H1 (cell line): ENCODE measurements around the gene LEFTY1. TPM values are rescaled to one million over a fixed set of nuclear protein-coding genes. Genes with fewer than 3 reads are reported as not detected.

Experiments used
- CTCF ChIA-PET: fragments of 300-600 bp; sonication (Branson Sonifier 250); formaldehyde crosslinking; loops from one replicate; lab custom pipeline; 2021; ENCODE audit not compliant: partially characterized antibody; lab: Charles Lee
- POLR2A ChIA-PET: fragments of 300-600 bp; sonication (Branson Sonifier 250); formaldehyde crosslinking; loops from one replicate; lab custom pipeline; 2021; ENCODE audit warnings: inconsistent platforms; ENCODE audit not compliant: partially characterized antibody; lab: Charles Lee
- DNase-seq, 2 experiments: peaks; one replicate each; pipeline versions ENCODE4 v3.0.0 to v3.0.0-alpha.2; 2010 to 2022; ENCODE audit warnings: low spot score in 2 of 2, low read depth in 1 of 2, mixed read lengths in 1 of 2
- FAIRE-seq: peaks from 2 replicates; lab custom pipeline; 2011; peaks lifted over from hg19 to GRCh38; lab: Jason Lieb, UNC
- H2AFZ ChIP-seq: 2 replicates; pipeline ENCODE4 v1.8.1; 2012; ENCODE audit warnings: low read length, inconsistent platforms
- H2AK5ac ChIP-seq: 2 replicates; pipeline ENCODE4 v1.6.1; 2013; ENCODE audit warnings: low read depth, low read length
- H2BK120ac ChIP-seq: replicated peaks from 2 replicates; pipeline ENCODE3; 2013; ENCODE audit warnings: low read depth, low read length, inconsistent platforms
- H2BK12ac ChIP-seq: 2 replicates; pipeline ENCODE4 v1.6.1; 2013; ENCODE audit warnings: low read depth, low read length
- H2BK15ac ChIP-seq: 2 replicates; pipeline ENCODE4 v1.6.1; 2013; ENCODE audit warnings: low read length
- H2BK20ac ChIP-seq: 2 replicates; pipeline ENCODE4 v1.6.1; 2013; ENCODE audit warnings: low read length
- H2BK5ac ChIP-seq: 2 replicates; pipeline ENCODE4 v1.6.1; 2013; ENCODE audit warnings: low read depth, low read length
- H3K14ac ChIP-seq: 2 replicates; pipeline ENCODE4 v1.6.1; 2013; ENCODE audit warnings: inconsistent platforms; ENCODE audit not compliant: insufficient read length
- H3K18ac ChIP-seq: 2 replicates; pipeline ENCODE4 v1.6.1; 2013; ENCODE audit warnings: low read length; ENCODE audit errors: extremely low read depth
- H3K23ac ChIP-seq: 2 replicates; pipeline ENCODE4 v1.6.1; 2013; ENCODE audit warnings: inconsistent platforms; ENCODE audit not compliant: insufficient read length
- H3K23me2 ChIP-seq: 2 replicates; pipeline ENCODE4 v1.6.1; 2013; ENCODE audit warnings: low read depth, low read length
- H3K27ac ChIP-seq: 2 replicates; pipeline ENCODE4 v1.6.1; 2011; ENCODE audit warnings: low read depth, low read length, inconsistent platforms
- H3K27me3 ChIP-seq, 4 experiments: replicated peaks in 1 of 4; 1 replicate in 1 of 4; 2 replicates in 3 of 4; pipeline versions ENCODE4 v1.6.1 to v1.8.1; 2011 to 2013; ENCODE audit warnings: low read length in 3 of 4, mild to moderate bottlenecking in 3 of 4, inconsistent platforms in 2 of 4, mixed read lengths in 2 of 4, moderate library complexity in 1 of 4; ENCODE audit not compliant: control insufficient read depth in 3 of 4, insufficient read depth in 3 of 4; ENCODE audit errors: extremely low read depth in 1 of 4
- H3K36me3 ChIP-seq, 4 experiments: 2 replicates each; pipeline versions ENCODE4 v1.6.1 to v1.8.1; 2011 to 2013; ENCODE audit warnings: mild to moderate bottlenecking in 4 of 4, low read length in 3 of 4, moderate library complexity in 2 of 4, control low read depth in 1 of 4, inconsistent platforms in 1 of 4; ENCODE audit not compliant: insufficient read depth in 4 of 4, control insufficient read depth in 2 of 4
- H3K4ac ChIP-seq: replicated peaks from 2 replicates; pipeline ENCODE3; 2013; ENCODE audit warnings: low read length, low read depth, mixed read lengths, inconsistent platforms; ENCODE audit not compliant: insufficient read length
- H3K4me1 ChIP-seq, 4 experiments: replicated peaks in 1 of 4; 1 replicate in 1 of 4; 2 replicates in 3 of 4; pipeline versions ENCODE4 v1.6.1 to v1.8.1; 2011 to 2013; ENCODE audit warnings: low read length in 3 of 4, inconsistent platforms in 2 of 4, mixed read lengths in 1 of 4; ENCODE audit not compliant: insufficient read depth in 4 of 4, control insufficient read depth in 3 of 4
- H3K4me2 ChIP-seq, 2 experiments: 2 replicates each; pipeline versions ENCODE4 v1.6.1 to v1.8.1; 2011 to 2013; ENCODE audit warnings: low read depth in 2 of 2, low read length in 2 of 2, control low read depth in 1 of 2, inconsistent platforms in 1 of 2, mild to moderate bottlenecking in 1 of 2; ENCODE audit not compliant: insufficient read depth in 1 of 2
- H3K4me3 ChIP-seq, 4 experiments: fragments of 200-600, 300-600 bp in 1 of 4; sonication (generic), shearing (Covaris generic), sonication (Bioruptor Twin) in 1 of 4; 2 replicates each; pipeline versions ENCODE4 v1.5.1 to v1.8.1; 2011 to 2016; ENCODE audit warnings: low read length in 4 of 4, low read depth in 3 of 4, control low read depth in 2 of 4, inconsistent platforms in 2 of 4, mild to moderate bottlenecking in 2 of 4, mixed read lengths in 1 of 4, moderate library complexity in 1 of 4; ENCODE audit not compliant: insufficient read depth in 2 of 4; ENCODE audit errors: extremely low read depth in 1 of 4
- H3K56ac ChIP-seq: replicated peaks from 2 replicates; pipeline ENCODE3; 2013; ENCODE audit warnings: low read depth, mild to moderate bottlenecking, mixed read lengths, low read length, inconsistent platforms; ENCODE audit not compliant: insufficient read length
- H3K79me1 ChIP-seq: 2 replicates; pipeline ENCODE4 v1.6.1; 2013; ENCODE audit warnings: low read depth, low read length, control low read depth
- H3K79me2 ChIP-seq, 2 experiments: 2 replicates each; pipeline versions ENCODE4 v1.6.1 to v1.8.1; 2012 to 2013; ENCODE audit warnings: low read length in 2 of 2, mild to moderate bottlenecking in 2 of 2, inconsistent platforms in 1 of 2; ENCODE audit not compliant: insufficient read depth in 2 of 2, control insufficient read depth in 1 of 2
- H3K9ac ChIP-seq, 4 experiments: replicated peaks in 1 of 4; 1 replicate in 1 of 4; 2 replicates in 3 of 4; pipeline versions ENCODE4 v1.6.1 to v1.8.1; 2011 to 2013; ENCODE audit warnings: low read depth in 3 of 4, low read length in 3 of 4, control low read depth in 2 of 4, mild to moderate bottlenecking in 2 of 4, moderate library complexity in 2 of 4, inconsistent platforms in 1 of 4; ENCODE audit errors: extremely low read depth in 1 of 4
- H3K9me3 ChIP-seq, 2 experiments: 2 replicates each; pipeline versions ENCODE4 v1.6.1 to v1.8.1; 2012 to 2013; ENCODE audit warnings: mild to moderate bottlenecking in 2 of 2, moderate library complexity in 2 of 2, control low read depth in 1 of 2, inconsistent platforms in 1 of 2, low read depth in 1 of 2, low read length in 1 of 2, mixed read lengths in 1 of 2; ENCODE audit not compliant: insufficient read depth in 2 of 2
- H4K20me1 ChIP-seq, 2 experiments: replicated peaks in 1 of 2; 2 replicates each; pipeline versions ENCODE3 to v1.8.1; 2011 to 2013; ENCODE audit warnings: inconsistent platforms in 2 of 2, low read length in 2 of 2, mild to moderate bottlenecking in 1 of 2; ENCODE audit not compliant: insufficient read depth in 2 of 2, control insufficient read depth in 1 of 2
- H4K5ac ChIP-seq: 2 replicates; pipeline ENCODE4 v1.6.1; 2013; ENCODE audit warnings: low read length, low read depth, mixed read lengths, inconsistent platforms; ENCODE audit not compliant: insufficient read length
- H4K8ac ChIP-seq: 2 replicates; pipeline ENCODE4 v1.8.0; 2013; ENCODE audit warnings: mild to moderate bottlenecking, moderate library complexity, low read length, inconsistent platforms; ENCODE audit not compliant: insufficient read depth; ENCODE audit errors: extremely low read depth
- H4K91ac ChIP-seq: replicated peaks from 2 replicates; pipeline ENCODE3; 2013; ENCODE audit warnings: low read length, mixed read lengths, inconsistent platforms; ENCODE audit not compliant: insufficient read length
- ATF3 ChIP-seq: IDR thresholded peaks from 2 replicates; pipeline ENCODE4 v1.6.1; 2011; ENCODE audit warnings: low read depth, mild to moderate bottlenecking, low read length; ENCODE audit not compliant: insufficient read depth
- CTCF ChIP-seq, 3 experiments: IDR thresholded peaks; 1 replicate in 2 of 3; 2 replicates in 1 of 3; pipeline versions ENCODE4 v1.5.1 to v1.6.1; 2011; ENCODE audit warnings: low read length in 3 of 3, mild to moderate bottlenecking in 3 of 3, inconsistent platforms in 2 of 3, low read depth in 1 of 3, moderate library complexity in 1 of 3; ENCODE audit not compliant: insufficient read depth in 1 of 3; ENCODE audit errors: control extremely low read depth in 1 of 3
- KDM4A ChIP-seq: IDR thresholded peaks from one replicate; pipeline ENCODE4 v1.7.1; 2012; ENCODE audit warnings: low read depth, mild to moderate bottlenecking, moderate library complexity, low read length, inconsistent platforms; ENCODE audit not compliant: severe bottlenecking
- NANOG ChIP-seq: IDR thresholded peaks from 2 replicates; pipeline ENCODE4 v1.6.1; 2011; ENCODE audit warnings: low read length, low read depth, mild to moderate bottlenecking, inconsistent platforms; ENCODE audit not compliant: insufficient read depth, poor library complexity, severe bottlenecking
- RAD21 ChIP-seq, 2 experiments: IDR thresholded peaks in 1 of 2; conservative IDR thresholded peaks in 1 of 2; 2 replicates each; pipeline ENCODE4 v1.6.1; 2011; ENCODE audit warnings: low read depth in 2 of 2, low read length in 2 of 2, improper control_type of control experiment in 1 of 2, inconsistent platforms in 1 of 2, mild to moderate bottlenecking in 1 of 2, moderate library complexity in 1 of 2
- RNF2 ChIP-seq: fragments of 200-900, 300-1000 bp; sonication (generic); IDR thresholded peaks from 2 replicates; pipeline ENCODE4 v1.7.1; 2016; ENCODE audit warnings: borderline replicate concordance, low read depth, mild to moderate bottlenecking, antibody characterized with exemption, low read length; ENCODE audit not compliant: poor library complexity, severe bottlenecking; ENCODE audit errors: missing control alignments
- SIX5 ChIP-seq: IDR thresholded peaks from 2 replicates; pipeline ENCODE4 v1.6.1; 2011; ENCODE audit warnings: mild to moderate bottlenecking, low read depth, low read length
- SP1 ChIP-seq: IDR thresholded peaks from 2 replicates; pipeline ENCODE4 v1.6.1; 2011; ENCODE audit warnings: low read depth, low read length
- WGBS, 2 experiments: shearing (Covaris generic) in 1 of 2; methylation state at CpG; one replicate each; pipeline versions ENCODE4 v1.1.6 to v1.1.7; 2013 to 2015; ENCODE audit warnings: low lambda C conversion rate in 2 of 2, mixed read lengths in 2 of 2, inconsistent platforms in 1 of 2, low coverage in 1 of 2, missing lambda C conversion rate in 1 of 2; ENCODE audit not compliant: insufficient replicate concordance in 2 of 2, insufficient coverage in 1 of 2, insufficient read length in 1 of 2; ENCODE audit errors: extremely low coverage in 1 of 2, missing lambda C conversion rate in 1 of 2; 5-methylcytosine and 5-hydroxymethylcytosine counted together
- polyA plus RNA-seq, 7 experiments: library from polyadenylated mRNA; depleted of rRNA in 3 of 7; stranded (reverse) in 5 of 7; unstranded in 2 of 7; fragments of >200 nt in 5 of 7; fragments of 200-250 nt in 2 of 7; gene quantifications; 1 replicate in 5 of 7; 2 replicates in 1 of 7; 4 replicates in 1 of 7; pipeline versions ENCODE4 v1.2.1 to v1.2.3, GENCODE V29; 2011 to 2013; ENCODE audit warnings: missing spikeins in 2 of 7, mixed read lengths in 2 of 7
- total RNA-seq: library from RNA; stranded (reverse); fragmentation: NEBNext Ultra II Directional; extraction: Animal tissue kit (Norgen Biotek cat#: 25700); gene quantifications from 2 replicates; pipeline ENCODE4 v1.2.1, GENCODE V29; 2021

LEFTY1 gene
- total and polyA plus RNA-seq, 2 of the 8 experiments (the other 6 are each of a cell fraction or from before 2014, with no cell fraction given): 4.5 to 11.7 TPM

DNA sequence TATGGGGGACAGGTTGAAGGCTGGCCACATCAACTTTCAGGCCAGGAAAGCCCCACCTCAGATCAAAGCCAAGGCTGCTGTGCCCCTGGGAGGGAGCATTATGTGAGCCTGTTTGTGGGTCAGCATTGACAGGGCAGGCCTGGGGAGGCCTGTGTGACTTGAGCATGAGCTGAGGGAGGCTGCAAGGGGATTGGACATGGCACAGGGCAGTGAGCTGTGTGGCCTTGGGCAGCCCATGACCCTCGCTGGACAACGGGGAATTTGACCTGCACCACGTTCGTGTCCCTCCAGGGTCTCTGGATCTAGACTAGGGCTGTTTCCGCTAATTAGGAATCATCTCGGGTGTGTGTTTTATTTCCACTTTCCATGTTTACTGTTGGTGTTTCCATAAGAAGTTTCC lies 17.5 kb upstream of the LEFTY1 start:
- no peak overlapping the region for H2AFZ ChIP-seq
- no peak overlapping the region for H2BK120ac ChIP-seq
- H4K8ac ChIP-seq: peak overlapping the region; percentile 12; the same call in 1 of the 2 replicates
- no peak overlapping the region for H3K27ac ChIP-seq
- H3K4me2 ChIP-seq: no peak overlapping the region
- no peak overlapping the region; the same call in 1 of the 2 replicates for H2BK20ac ChIP-seq
- H4K5ac ChIP-seq: no peak overlapping the region
- H2BK15ac ChIP-seq: no peak overlapping the region
- no peak overlapping the region for H3K4ac ChIP-seq
- H2BK5ac ChIP-seq: no peak overlapping the region
- no peak overlapping the region for H3K9ac ChIP-seq
- no peaks in the 10 kb centered on the region for H3K36me3 ChIP-seq
- no peaks in the 10 kb centered on the region for H4K20me1 ChIP-seq
- no peak overlapping the region for H3K14ac ChIP-seq
- peaks cover 0 to 3% (median 1%) of the 10 kb centered on the region in 4 experiments; a peak in 2 of 7 replicates for H3K4me1 ChIP-seq
- ChIA-PET POLR2A (interaction anchor here (0.5 to 3.4 kb wide), 6 partner anchors 10 to 26 kb away, joined by 3 to 22 read pairs (median 3); partner anchors contain the start of gene PYCR2), CTCF (interaction anchor here (1.0 to 18.7 kb wide), 7 partner anchors 9 to 432 kb away, joined by 3 to 406 read pairs (median 4); partner anchors contain the start of genes LEFTY1 and TMEM63A)
- no peaks in the 10 kb centered on the region; a peak in 1 of 7 replicates for H3K27me3 ChIP-seq
- H4K91ac ChIP-seq: peak overlapping the region; percentile 58
- no peak overlapping the region for H3K18ac ChIP-seq
- no peak overlapping the region for H3K56ac ChIP-seq
- H3K4me3 ChIP-seq: no peak overlapping the region
- peak overlapping the region; percentile 9; the same call in 1 of the 2 replicates for H2AK5ac ChIP-seq
- WGBS, 2 experiments: 87% methylated on average over 6 of the region's 6 CpGs; no CpG with 5 or more reads in 1 of the 2 experiments
- H3K9me3 ChIP-seq: no peaks in the 10 kb centered on the region
- peak overlapping the region; percentile 78; the same call in 1 of the 2 replicates for H2BK12ac ChIP-seq
- H3K79me2 ChIP-seq: no peaks in the 10 kb centered on the region
- FAIRE-seq: no peak
- no peak for DNase-seq
- no peaks in the 10 kb centered on the region for H3K23me2 ChIP-seq
- H3K79me1 ChIP-seq: no peaks in the 10 kb centered on the region
- no peak overlapping the region for H3K23ac ChIP-seq
- TF ChIP-seq SIX5 (no peak), KDM4A (no peak), RAD21 (IDR thresholded peaks at IDR 0.05 in 1 of 2, conservative IDR thresholded peaks at IDR 0.05 in 1 of 2; ENCODE audit: low read depth in 2 of 2, low read length in 2 of 2) (no peak), SP1 (no peak), CTCF (IDR thresholded peaks at IDR 0.05; ENCODE audit: control extremely low read depth in 1 of 3, insufficient read depth in 1 of 3, low read depth in 1 of 3, low read length in 3 of 3) (no peak), RNF2 (no peak), NANOG (no peak), ATF3 (no peak)
